GM23338 (cell line): ENCODE data around the gene NCKAP5. TPM values are rescaled to one million over a fixed set of nuclear protein-coding genes. Genes with fewer than 3 reads are reported as not detected.

Experiments used
- ATAC-seq: fragments of 200-7000 bp; cut with Tn5 transposase; 3 replicates; pipeline ENCODE4 v1.9.1; 2020
- DNase-seq: peaks from one replicate; pipeline ENCODE4 v3.0.0-alpha.2; 2015; ENCODE audit warnings: low spot score
- H2AFZ ChIP-seq: fragments of 200-600 bp; sonication (generic); 2 replicates; pipeline ENCODE4 v1.8.0; 2016; ENCODE audit warnings: antibody characterized with exemption, mild to moderate bottlenecking, moderate library complexity
- H3F3A ChIP-seq: fragments of 200-600 bp; sonication (generic); replicated peaks from 2 replicates; pipeline ENCODE4 v1.8.0; 2017; ENCODE audit warnings: antibody characterized with exemption, mixed run types, low read depth
- H3K27ac ChIP-seq: fragments of 200-600 bp; sonication (generic); 2 replicates; pipeline ENCODE4 v1.6.1; 2016; ENCODE audit warnings: low read depth
- H3K27me3 ChIP-seq: fragments of 200-600 bp; sonication (generic); 2 replicates; pipeline ENCODE4 v1.8.0; 2016; ENCODE audit warnings: mild to moderate bottlenecking, mixed run types, moderate library complexity; ENCODE audit not compliant: insufficient read depth
- H3K36me3 ChIP-seq: fragments of 200-600 bp; sonication (generic); 2 replicates; pipeline ENCODE4 v1.8.0; 2016; ENCODE audit warnings: mild to moderate bottlenecking; ENCODE audit not compliant: insufficient read depth
- H3K4me1 ChIP-seq: fragments of 200-600 bp; sonication (generic); 2 replicates; pipeline ENCODE4 v1.8.0; 2016; ENCODE audit warnings: mild to moderate bottlenecking, moderate library complexity; ENCODE audit not compliant: insufficient read depth
- H3K4me2 ChIP-seq: fragments of 200-600 bp; sonication (generic); 2 replicates; pipeline ENCODE4 v1.7.1; 2017; ENCODE audit warnings: mixed run types
- H3K4me3 ChIP-seq: fragments of 200-600 bp; sonication (generic); 2 replicates; pipeline ENCODE4 v1.6.1; 2016; ENCODE audit warnings: mixed run types
- H3K79me2 ChIP-seq: fragments of 200-600 bp; sonication (generic); replicated peaks from 2 replicates; pipeline ENCODE4 v1.8.0; 2017; ENCODE audit warnings: mild to moderate bottlenecking; ENCODE audit not compliant: insufficient read depth
- H3K9me2 ChIP-seq: fragments of 200-600 bp; sonication (generic); 2 replicates; pipeline ENCODE4 v1.8.0; 2017; ENCODE audit not compliant: insufficient read depth
- H4K20me1 ChIP-seq: fragments of 200-600 bp; sonication (generic); replicated peaks from 2 replicates; pipeline ENCODE4 v1.8.0; 2017; ENCODE audit warnings: mild to moderate bottlenecking; ENCODE audit not compliant: insufficient read depth
- H3K27ac Mint-ChIP-seq: 2 replicates; pipeline ENCODE4 v1.8.0; 2020; ENCODE audit warnings: inconsistent platforms, mild to moderate bottlenecking, moderate library complexity, mixed read lengths
- H3K27me3 Mint-ChIP-seq: 3 replicates; pipeline ENCODE4 v1.8.0; 2022; ENCODE audit warnings: low read depth, mild to moderate bottlenecking, moderate library complexity, mixed read lengths, inconsistent platforms; ENCODE audit not compliant: insufficient read depth, poor library complexity
- H3K36me3 Mint-ChIP-seq: 3 replicates; pipeline ENCODE4 v1.8.0; 2021; ENCODE audit warnings: low read depth, mild to moderate bottlenecking, inconsistent platforms, moderate library complexity, mixed read lengths
- H3K4me1 Mint-ChIP-seq: 3 replicates; pipeline ENCODE4 v1.8.0; 2020; ENCODE audit warnings: mild to moderate bottlenecking, inconsistent platforms, mixed read lengths
- H3K4me3 Mint-ChIP-seq: 3 replicates; pipeline ENCODE4 v1.8.0; 2021; ENCODE audit warnings: moderate library complexity, mild to moderate bottlenecking, inconsistent platforms, mixed read lengths
- H3K9me3 Mint-ChIP-seq: 3 replicates; pipeline ENCODE4 v1.8.0; 2020; ENCODE audit warnings: moderate library complexity, mild to moderate bottlenecking, inconsistent platforms, mixed read lengths
- CREB1 ChIP-seq: fragments of 250-450 bp; sonication (Bioruptor Pico); IDR thresholded peaks from 2 replicates; pipeline ENCODE4 v1.5.0; 2020; ENCODE audit warnings: low read depth, mild to moderate bottlenecking, moderate library complexity
- CTCF ChIP-seq, 2 experiments: fragments of 200-600 bp in 1 of 2; sonication (generic) in 1 of 2; conservative IDR thresholded peaks; 2 replicates each; pipeline versions ENCODE4 v1.5.1 to v1.6.1; 2016 to 2017; ENCODE audit warnings: antibody characterized with exemption in 2 of 2, low read depth in 2 of 2, mild to moderate bottlenecking in 2 of 2, moderate library complexity in 1 of 2
- EZH2 ChIP-seq: fragments of 200-600 bp; sonication (generic); IDR thresholded peaks from one replicate; pipeline ENCODE4 v1.8.0; 2017; ENCODE audit warnings: antibody characterized with exemption, mild to moderate bottlenecking, low read depth; ENCODE audit not compliant: unreplicated experiment
- EZH2phosphoT487 ChIP-seq: fragments of 200-600 bp; sonication (generic); IDR thresholded peaks from one replicate; pipeline ENCODE4 v1.8.1; 2018; ENCODE audit warnings: antibody characterized with exemption; ENCODE audit not compliant: unreplicated experiment
- JUNB ChIP-seq: IDR thresholded peaks from one replicate; pipeline ENCODE4 v1.6.1; 2016; ENCODE audit warnings: antibody characterized with exemption; ENCODE audit not compliant: unreplicated experiment
- NANOG ChIP-seq: IDR thresholded peaks from 2 replicates; pipeline ENCODE4 v1.6.1; 2016; ENCODE audit warnings: antibody characterized with exemption, borderline replicate concordance
- POLR2AphosphoS5 ChIP-seq: IDR thresholded peaks from 2 replicates; pipeline ENCODE4 v1.6.1; 2016; ENCODE audit warnings: antibody characterized with exemption, low read depth
- STAT1 ChIP-seq: IDR thresholded peaks from one replicate; pipeline ENCODE4 v1.6.1; 2016; ENCODE audit warnings: antibody characterized with exemption; ENCODE audit not compliant: unreplicated experiment
- ZNF114 ChIP-seq: fragments of 250-450 bp; sonication (Bioruptor Pico); IDR thresholded peaks from 2 replicates; pipeline ENCODE4 v1.5.0; 2020; ENCODE audit warnings: mild to moderate bottlenecking, moderate library complexity
- ZNF331 ChIP-seq: fragments of 250-450 bp; sonication (Bioruptor Pico); IDR thresholded peaks from 2 replicates; pipeline ENCODE4 v1.5.0; 2020; ENCODE audit warnings: low read depth, mild to moderate bottlenecking, moderate library complexity
- polyA plus RNA-seq: library from polyadenylated mRNA; unstranded; fragments of >200 nt; fragmentation: Nextera tagmentation; extraction: Ambion mirVana; gene quantifications from 2 replicates; pipeline ENCODE4 v1.2.1, GENCODE V29; 2016
- total RNA-seq: library from RNA; depleted of rRNA; stranded (reverse); fragments of >200 nt; shearing (Covaris generic); gene quantifications from 2 replicates; pipeline ENCODE4 v1.2.3, GENCODE V29; 2014
- TF ChIP-seq, protein P1 (sequence below): IDR thresholded peaks from one replicate; pipeline ENCODE4 v1.6.1; 2018; ENCODE audit warnings: antibody characterized with exemption; ENCODE audit not compliant: unreplicated experiment
- TF ChIP-seq, protein P2 (sequence below): fragments of 250-450 bp; sonication (Bioruptor Pico); IDR thresholded peaks from 2 replicates; pipeline ENCODE4 v1.5.0; 2020; ENCODE audit warnings: mild to moderate bottlenecking, moderate library complexity
- TF ChIP-seq, protein P3 (sequence below): IDR thresholded peaks from 2 replicates; pipeline ENCODE4 v1.6.1; 2016; ENCODE audit warnings: antibody characterized with exemption

NCKAP5 gene
- total and polyA plus RNA-seq, 2 experiments from 2014 or later: 0.34 to 0.73 TPM

DNA sequence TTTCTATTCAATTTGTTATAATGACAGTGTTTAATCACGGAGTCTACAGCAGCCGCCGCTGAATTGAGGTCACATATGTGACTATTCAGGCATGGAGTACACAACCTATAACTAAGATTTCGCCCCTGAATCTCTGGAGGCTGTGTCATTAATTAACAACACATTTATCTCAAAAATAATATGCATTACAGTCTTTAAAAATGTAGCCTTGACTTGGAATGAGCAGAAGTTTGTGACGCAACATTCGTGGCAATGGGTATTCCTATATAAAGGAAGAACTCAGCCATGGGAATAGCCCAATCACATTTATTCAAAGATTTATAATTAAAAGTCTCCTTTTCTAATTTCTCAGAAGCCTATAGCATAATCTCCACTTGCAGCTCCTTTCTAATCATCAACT, 837.7 kb downstream of the NCKAP5 start (continued):
- no peak for TF ChIP-seq CREB1 (CRISPR knock-in tag)
- TF ChIP-seq EZH2: no peak
- no peak for TF ChIP-seq ZNF331 (CRISPR knock-in tag)
- no peak for TF ChIP-seq CTCF (conservative IDR thresholded peaks at IDR 0.05; ENCODE audit: low read depth in 2 of 2)
- TF ChIP-seq NANOG: no peak

- DNase-seq (no peak), ATAC-seq (no peak)
- Mint-ChIP-seq H3K9me3 (no peaks in the 10 kb centered on the region), H3K4me3 (no peak overlapping the region), H3K4me1 (no peaks in the 10 kb centered on the region), H3K36me3 (no peaks in the 10 kb centered on the region), H3K27ac (no peak overlapping the region), H3K27me3 (no peaks in the 10 kb centered on the region)
- no peaks in the 10 kb centered on the region for H4K20me1 ChIP-seq
- no peaks in the 10 kb centered on the region for H3K79me2 ChIP-seq
- H2AFZ ChIP-seq: no peak overlapping the region
- no peaks in the 10 kb centered on the region for H3K27me3 ChIP-seq
- TF ChIP-seq EZH2: no peak
- no peak for TF ChIP-seq CREB1 (CRISPR knock-in tag)
- TF ChIP-seq ZNF331 (CRISPR knock-in tag): no peak
- no peak for TF ChIP-seq STAT1
- no peak for TF ChIP-seq ZNF114 (CRISPR knock-in tag)
- TF ChIP-seq NANOG: no peak
- TF ChIP-seq, protein P1, sequence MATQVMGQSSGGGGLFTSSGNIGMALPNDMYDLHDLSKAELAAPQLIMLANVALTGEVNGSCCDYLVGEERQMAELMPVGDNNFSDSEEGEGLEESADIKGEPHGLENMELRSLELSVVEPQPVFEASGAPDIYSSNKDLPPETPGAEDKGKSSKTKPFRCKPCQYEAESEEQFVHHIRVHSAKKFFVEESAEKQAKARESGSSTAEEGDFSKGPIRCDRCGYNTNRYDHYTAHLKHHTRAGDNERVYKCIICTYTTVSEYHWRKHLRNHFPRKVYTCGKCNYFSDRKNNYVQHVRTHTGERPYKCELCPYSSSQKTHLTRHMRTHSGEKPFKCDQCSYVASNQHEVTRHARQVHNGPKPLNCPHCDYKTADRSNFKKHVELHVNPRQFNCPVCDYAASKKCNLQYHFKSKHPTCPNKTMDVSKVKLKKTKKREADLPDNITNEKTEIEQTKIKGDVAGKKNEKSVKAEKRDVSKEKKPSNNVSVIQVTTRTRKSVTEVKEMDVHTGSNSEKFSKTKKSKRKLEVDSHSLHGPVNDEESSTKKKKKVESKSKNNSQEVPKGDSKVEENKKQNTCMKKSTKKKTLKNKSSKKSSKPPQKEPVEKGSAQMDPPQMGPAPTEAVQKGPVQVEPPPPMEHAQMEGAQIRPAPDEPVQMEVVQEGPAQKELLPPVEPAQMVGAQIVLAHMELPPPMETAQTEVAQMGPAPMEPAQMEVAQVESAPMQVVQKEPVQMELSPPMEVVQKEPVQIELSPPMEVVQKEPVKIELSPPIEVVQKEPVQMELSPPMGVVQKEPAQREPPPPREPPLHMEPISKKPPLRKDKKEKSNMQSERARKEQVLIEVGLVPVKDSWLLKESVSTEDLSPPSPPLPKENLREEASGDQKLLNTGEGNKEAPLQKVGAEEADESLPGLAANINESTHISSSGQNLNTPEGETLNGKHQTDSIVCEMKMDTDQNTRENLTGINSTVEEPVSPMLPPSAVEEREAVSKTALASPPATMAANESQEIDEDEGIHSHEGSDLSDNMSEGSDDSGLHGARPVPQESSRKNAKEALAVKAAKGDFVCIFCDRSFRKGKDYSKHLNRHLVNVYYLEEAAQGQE: no peak
- no peak for TF ChIP-seq EZH2phosphoT487
- no peak for TF ChIP-seq POLR2AphosphoS5
- TF ChIP-seq JUNB: no peak
- TF ChIP-seq, protein P2, sequence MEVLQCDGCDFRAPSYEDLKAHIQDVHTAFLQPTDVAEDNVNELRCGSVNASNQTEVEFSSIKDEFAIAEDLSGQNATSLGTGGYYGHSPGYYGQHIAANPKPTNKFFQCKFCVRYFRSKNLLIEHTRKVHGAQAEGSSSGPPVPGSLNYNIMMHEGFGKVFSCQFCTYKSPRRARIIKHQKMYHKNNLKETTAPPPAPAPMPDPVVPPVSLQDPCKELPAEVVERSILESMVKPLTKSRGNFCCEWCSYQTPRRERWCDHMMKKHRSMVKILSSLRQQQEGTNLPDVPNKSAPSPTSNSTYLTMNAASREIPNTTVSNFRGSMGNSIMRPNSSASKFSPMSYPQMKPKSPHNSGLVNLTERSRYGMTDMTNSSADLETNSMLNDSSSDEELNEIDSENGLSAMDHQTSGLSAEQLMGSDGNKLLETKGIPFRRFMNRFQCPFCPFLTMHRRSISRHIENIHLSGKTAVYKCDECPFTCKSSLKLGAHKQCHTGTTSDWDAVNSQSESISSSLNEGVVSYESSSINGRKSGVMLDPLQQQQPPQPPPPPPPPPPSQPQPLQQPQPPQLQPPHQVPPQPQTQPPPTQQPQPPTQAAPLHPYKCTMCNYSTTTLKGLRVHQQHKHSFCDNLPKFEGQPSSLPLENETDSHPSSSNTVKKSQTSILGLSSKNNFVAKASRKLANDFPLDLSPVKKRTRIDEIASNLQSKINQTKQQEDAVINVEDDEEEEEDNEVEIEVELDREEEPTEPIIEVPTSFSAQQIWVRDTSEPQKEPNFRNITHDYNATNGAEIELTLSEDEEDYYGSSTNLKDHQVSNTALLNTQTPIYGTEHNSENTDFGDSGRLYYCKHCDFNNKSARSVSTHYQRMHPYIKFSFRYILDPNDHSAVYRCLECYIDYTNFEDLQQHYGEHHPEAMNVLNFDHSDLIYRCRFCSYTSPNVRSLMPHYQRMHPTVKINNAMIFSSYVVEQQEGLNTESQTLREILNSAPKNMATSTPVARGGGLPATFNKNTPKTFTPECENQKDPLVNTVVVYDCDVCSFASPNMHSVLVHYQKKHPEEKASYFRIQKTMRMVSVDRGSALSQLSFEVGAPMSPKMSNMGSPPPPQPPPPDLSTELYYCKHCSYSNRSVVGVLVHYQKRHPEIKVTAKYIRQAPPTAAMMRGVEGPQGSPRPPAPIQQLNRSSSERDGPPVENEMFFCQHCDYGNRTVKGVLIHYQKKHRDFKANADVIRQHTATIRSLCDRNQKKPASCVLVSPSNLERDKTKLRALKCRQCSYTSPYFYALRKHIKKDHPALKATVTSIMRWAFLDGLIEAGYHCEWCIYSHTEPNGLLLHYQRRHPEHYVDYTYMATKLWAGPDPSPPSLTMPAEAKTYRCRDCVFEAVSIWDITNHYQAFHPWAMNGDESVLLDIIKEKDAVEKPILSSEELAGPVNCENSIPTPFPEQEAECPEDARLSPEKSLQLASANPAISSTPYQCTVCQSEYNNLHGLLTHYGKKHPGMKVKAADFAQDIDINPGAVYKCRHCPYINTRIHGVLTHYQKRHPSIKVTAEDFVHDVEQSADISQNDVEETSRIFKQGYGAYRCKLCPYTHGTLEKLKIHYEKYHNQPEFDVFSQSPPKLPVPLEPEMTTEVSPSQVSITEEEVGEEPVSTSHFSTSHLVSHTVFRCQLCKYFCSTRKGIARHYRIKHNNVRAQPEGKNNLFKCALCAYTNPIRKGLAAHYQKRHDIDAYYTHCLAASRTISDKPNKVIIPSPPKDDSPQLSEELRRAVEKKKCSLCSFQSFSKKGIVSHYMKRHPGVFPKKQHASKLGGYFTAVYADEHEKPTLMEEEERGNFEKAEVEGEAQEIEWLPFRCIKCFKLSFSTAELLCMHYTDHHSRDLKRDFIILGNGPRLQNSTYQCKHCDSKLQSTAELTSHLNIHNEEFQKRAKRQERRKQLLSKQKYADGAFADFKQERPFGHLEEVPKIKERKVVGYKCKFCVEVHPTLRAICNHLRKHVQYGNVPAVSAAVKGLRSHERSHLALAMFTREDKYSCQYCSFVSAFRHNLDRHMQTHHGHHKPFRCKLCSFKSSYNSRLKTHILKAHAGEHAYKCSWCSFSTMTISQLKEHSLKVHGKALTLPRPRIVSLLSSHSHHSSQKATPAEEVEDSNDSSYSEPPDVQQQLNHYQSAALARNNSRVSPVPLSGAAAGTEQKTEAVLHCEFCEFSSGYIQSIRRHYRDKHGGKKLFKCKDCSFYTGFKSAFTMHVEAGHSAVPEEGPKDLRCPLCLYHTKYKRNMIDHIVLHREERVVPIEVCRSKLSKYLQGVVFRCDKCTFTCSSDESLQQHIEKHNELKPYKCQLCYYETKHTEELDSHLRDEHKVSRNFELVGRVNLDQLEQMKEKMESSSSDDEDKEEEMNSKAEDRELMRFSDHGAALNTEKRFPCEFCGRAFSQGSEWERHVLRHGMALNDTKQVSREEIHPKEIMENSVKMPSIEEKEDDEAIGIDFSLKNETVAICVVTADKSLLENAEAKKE (CRISPR knock-in tag): no peak
- TF ChIP-seq, protein P3, sequence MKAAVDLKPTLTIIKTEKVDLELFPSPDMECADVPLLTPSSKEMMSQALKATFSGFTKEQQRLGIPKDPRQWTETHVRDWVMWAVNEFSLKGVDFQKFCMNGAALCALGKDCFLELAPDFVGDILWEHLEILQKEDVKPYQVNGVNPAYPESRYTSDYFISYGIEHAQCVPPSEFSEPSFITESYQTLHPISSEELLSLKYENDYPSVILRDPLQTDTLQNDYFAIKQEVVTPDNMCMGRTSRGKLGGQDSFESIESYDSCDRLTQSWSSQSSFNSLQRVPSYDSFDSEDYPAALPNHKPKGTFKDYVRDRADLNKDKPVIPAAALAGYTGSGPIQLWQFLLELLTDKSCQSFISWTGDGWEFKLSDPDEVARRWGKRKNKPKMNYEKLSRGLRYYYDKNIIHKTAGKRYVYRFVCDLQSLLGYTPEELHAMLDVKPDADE: no peak
- H3K9me2 ChIP-seq: 0 out of 2 replicates have a peak, but pooled peaks cover 4% of the 10 kb centered on the region
- no peaks in the 10 kb centered on the region for H3F3A ChIP-seq
- H3K27ac ChIP-seq: no peak overlapping the region
- H3K4me2 ChIP-seq: no peak overlapping the region
- H3K4me1 ChIP-seq: no peaks in the 10 kb centered on the region
- H3K36me3 ChIP-seq: no peaks in the 10 kb centered on the region
- no peak overlapping the region for H3K4me3 ChIP-seq
These were observed 838.7 kb downstream of the NCKAP5 start for GRCh38 chr2:132729522-132729921.
